ENCODE data around the gene OMA1. TPM values are rescaled to one million over a fixed set of nuclear protein-coding genes. Genes with fewer than 3 reads are reported as not detected.
"Not testable (repeated sequence)": the region's sequence is repeated elsewhere in the genome, so short reads cannot be mapped to it uniquely, and the experiment has no call there.

OMA1 gene
- total RNA-seq, 1 experiment from 2014 or later: 34.3 TPM

DNA sequence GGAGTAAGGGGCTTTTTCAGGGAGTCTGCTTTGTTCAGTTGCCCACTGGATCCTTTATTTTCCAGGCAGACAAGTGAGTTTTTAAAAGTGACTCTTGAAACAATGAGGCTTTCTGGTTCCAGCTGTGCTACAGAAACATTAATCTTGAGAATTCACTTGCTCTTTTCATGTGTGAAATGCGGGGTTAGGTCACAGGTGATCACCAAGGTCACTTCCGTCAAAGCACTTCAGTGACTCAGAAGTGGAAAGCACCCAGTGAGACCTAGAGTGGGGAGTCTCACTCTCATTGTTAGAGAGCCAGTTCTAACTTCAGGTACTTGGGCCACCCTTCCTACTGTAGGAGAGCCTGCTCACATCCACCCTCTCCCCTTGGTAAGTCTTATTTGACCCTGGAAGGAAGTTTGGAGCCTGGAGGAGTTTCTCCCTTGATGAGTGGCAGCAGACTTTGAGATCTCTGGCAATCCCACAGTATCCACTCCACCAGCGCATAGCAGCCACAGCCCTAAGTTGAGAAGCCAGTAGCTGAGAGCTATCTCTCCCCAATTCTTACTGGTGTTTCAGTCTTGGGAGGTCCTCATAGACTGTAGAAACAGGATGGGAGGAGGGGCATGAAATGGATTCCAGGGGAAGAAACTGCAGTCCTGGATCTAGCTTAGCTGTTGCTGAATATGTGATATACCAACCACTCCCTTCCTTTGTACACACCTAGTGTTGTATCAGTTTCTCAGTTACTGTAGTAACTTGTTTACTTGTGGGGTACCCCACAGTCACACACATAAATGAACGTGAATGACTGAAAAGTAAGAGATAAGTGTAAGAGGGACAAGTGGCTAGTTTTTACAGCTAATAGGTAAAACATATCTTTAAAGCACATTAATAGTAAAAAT is 27.4 kb upstream of the OMA1 start:
- DNase-seq (ENCODE audit: low read depth): peak; percentile 63

DNA sequence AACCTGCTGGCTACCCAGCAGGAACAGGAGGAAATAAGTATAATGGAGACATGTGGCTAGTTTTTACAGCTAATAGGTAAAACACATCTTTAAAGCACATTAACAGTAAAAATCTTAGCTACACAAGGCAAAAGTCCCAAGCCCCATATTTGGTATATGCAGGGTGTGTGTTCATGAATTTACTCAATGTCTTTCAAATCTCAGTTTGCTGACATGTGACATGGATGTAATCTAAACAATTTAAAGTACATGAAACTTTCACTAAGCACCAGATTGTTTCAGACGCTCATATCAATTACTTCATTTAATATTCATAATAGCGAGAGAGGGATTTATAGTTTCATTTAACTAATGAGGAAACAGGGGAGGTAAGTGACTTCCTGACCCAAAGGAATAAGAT is 26.6 kb upstream of the OMA1 start:
- no peak for DNase-seq (ENCODE audit: low read depth)

DNA sequence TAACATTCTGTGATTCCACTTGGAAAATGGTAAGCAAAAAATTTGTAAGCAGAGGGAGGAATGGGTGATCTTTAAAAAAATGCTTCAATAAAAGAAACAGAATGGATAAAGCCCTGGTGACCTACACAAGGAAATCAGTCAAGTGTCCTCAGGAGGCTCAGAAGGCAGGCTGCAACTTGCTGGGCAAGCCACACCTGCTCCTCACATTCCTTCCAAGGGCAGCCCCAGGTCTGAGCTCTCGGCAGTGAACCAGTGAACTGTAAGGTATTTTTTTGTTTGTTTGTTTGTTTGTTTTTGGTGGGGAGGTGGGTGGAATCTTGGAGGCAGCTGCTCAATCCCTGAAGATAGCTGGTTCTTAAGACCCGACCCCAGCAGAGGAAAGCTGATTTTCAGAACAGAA is 26.2 kb upstream of the OMA1 start:
- DNase-seq (ENCODE audit: low read depth): no peak

GRCh38 chr1:58571616-58572015 is 25.1 kb upstream of the OMA1 start:
- no peak for DNase-seq (ENCODE audit: low read depth)

DNA sequence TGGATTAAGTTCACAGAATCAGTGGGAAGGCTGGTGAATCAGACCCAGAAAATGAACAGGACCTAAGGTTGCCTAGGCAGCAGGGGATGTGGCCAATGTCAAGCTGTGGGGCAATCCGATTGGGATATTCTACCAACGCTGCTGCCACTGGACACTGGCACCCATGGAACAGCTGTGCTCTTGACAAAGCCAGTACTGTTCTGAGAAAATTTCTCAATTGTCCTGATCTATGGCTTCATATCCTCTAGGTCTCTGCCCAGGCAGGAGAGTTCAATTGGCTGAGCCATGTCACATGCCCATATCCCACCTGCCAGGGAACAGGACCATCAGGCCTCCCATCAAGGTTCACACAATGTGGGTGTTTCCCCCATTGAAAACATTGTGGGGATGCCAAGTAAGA is 24.3 kb upstream of the OMA1 start:
- no peak for DNase-seq (ENCODE audit: low read depth)

DNA sequence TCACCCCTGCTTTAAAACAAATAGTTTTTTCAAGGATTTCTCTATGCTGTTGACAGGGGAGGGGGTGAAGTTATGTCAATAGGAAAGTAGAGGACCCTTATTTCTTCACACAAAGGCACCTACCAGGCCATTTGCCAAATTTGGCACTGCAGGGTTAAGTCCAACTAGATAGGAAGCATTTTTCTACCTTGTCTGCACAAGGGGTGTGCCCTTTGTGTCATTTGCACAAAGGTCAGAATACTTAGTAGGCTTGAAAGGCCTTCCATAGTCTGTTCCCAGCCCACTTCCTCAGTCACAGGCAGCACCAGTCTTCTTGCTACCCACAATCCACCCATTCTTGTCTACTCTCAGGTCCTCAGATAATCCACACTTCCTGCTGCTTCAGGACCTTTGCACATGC is 23.6 kb upstream of the OMA1 start:
- no peak for DNase-seq (ENCODE audit: low read depth)

DNA sequence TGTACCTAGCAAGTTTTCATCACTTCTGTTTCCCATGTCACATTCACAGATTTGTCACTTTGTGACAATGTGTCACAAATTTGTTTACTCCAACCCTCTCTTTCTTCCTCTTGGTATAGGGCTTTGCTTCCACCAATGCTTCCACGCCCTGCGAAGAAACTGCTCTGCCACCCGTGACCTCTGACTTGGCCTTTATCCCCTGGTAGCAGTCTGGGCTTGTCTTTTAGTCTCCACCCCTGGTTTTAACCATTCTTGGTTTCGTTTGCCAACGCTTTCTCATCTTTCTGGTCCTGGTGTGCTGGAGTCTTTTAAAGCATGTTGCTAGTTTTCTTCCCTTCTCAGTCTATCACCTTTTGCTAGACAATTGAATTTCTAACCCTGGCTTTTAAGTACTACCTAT is 22.4 kb upstream of the OMA1 start:
- DNase-seq (ENCODE audit: low read depth): no peak

- no peak for DNase-seq (ENCODE audit: low read depth)
These were observed 21.8 kb upstream of the OMA1 start for GRCh38 chr1:58568271-58568860.

- DNase-seq (ENCODE audit: low read depth): no peak
These were observed 19.8 kb upstream of the OMA1 start for GRCh38 chr1:58566339-58566738.

GRCh38 chr1:58563715-58564114 is 17.2 kb upstream of the OMA1 start:
- not testable (repeated sequence) for DNase-seq (ENCODE audit: low read depth)

DNA sequence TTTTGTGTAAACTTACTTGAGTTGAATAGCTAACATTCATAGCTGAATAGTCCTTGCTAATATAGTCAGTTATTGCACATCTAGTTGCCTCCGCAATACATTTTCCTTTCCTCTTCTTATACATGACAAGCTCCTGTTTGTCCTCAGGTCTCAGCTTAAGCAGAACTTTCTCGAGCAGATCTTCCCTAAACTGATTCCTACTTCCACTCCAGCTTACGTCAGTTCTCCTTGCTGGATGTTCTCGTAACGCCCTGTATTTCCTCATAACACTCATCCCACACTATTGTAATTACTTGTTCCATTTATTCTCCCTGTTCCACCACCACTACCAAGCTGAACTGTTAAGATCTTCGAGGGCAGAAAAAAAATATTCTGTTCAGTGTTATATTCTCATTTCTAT is 15.1 kb upstream of the OMA1 start:
- no peak for DNase-seq (ENCODE audit: low read depth)

GRCh38 chr1:58555393-58555792 is 8.9 kb upstream of the OMA1 start:
- no peak for DNase-seq (ENCODE audit: low read depth)

GRCh38 chr1:58551186-58552140 is 4.9 kb upstream of the OMA1 start:
- DNase-seq (ENCODE audit: low read depth): no peak

- not testable (repeated sequence) for DNase-seq (ENCODE audit: low read depth)
These were observed 2.8 kb upstream of the OMA1 start for GRCh38 chr1:58549291-58549690.

DNA sequence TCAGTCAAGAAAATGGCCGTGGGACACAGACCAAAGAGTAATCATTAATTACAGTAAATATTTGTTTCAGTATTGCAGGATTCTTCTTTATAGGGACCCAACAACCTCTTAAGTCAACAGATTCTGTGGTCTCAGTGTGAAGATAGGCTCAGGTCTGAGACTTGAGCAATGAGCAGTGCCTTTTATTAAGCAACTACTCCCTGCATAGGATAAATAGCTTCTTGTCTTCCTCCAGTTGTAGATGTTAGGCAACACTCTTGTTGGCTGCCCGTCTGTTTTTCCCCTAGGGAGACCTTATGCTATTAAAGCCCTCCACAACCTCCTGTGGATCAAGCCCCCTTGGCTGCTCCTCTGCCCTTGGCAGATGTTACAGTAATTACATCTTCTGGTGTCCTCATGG is 1.8 kb upstream of the OMA1 start:
- DNase-seq (ENCODE audit: low read depth): no peak

GRCh38 chr1:58545591-58546519 is 671 bp downstream of the OMA1 start:
- DNase-seq (ENCODE audit: low read depth): peak; percentile 85

- no peak for DNase-seq (ENCODE audit: low read depth)
These were observed 3.3 kb downstream of the OMA1 start for GRCh38 chr1:58543260-58543659.

GRCh38 chr1:58539553-58539952 is 7.0 kb downstream of the OMA1 start:
- no peak for DNase-seq (ENCODE audit: low read depth)

DNA sequence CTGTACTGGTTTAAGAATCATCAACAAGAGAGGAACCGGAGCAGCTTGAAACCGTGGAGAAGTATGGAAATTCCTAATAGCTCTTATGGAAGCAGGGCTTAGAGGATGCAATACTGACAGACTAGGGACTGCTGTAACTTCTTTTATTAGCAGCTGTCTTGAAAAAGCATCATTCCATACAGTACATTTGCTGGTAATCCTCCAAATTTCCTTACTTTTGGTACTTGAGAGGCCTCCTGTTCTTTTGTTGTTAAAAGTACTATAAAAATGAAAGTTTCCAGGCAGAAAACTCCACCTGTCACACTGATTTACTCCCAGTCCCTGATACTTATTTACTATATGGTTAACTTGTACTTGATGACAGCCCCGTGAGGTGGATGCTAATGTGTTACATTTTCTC is 7.7 kb downstream of the OMA1 start:
- DNase-seq (ENCODE audit: low read depth): no peak

DNA sequence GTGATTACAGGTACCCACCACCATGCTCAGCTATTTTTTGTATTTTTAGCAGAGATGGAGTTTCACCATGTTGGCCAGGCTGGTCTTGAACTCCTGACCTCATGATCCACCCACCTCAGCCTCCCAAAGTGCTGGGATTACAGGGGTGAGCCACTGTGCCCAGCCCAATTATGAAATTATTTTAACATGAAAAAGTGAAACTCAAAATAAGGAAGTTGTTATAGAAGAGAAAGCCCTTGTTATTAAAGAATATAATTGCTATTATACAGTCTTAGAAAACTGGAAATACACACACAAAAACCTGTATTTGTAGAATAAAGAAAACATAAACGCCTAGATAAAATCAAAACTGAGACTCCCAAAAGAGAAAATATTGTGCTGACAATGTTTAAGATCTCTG is 14.7 kb downstream of the OMA1 start:
- not testable (repeated sequence) for DNase-seq (ENCODE audit: low read depth)

DNA sequence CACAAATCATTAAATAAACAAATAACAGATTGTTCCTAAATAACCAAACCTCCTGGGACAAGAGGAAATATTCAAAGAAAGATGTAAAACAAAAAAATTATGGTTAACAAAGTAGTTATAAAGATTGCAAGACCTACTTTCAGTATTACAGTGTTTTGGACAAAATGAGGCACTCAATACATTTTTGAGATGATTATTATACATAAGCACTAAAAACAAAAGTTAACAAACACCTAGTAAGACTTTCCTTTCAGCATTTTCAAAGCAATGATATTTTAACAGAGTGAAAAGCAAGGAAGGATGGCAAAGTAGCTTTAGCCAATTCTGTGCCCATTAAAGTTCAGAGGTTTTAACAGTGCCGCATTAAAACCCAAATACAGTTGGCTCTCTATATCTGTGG is 17.2 kb downstream of the OMA1 start:
- DNase-seq (ENCODE audit: low read depth): no peak
